ENCODE measurements around the gene SHROOM3. TPM values are rescaled to one million over a fixed set of nuclear protein-coding genes. Genes with fewer than 3 reads are reported as not detected.

The SHROOM3 gene
- total and polyA plus RNA-seq, 2 donors (not counting 3 experiments of a cell fraction or from before 2014, with no cell fraction given) = 2.7 to 6.7 TPM

DNA sequence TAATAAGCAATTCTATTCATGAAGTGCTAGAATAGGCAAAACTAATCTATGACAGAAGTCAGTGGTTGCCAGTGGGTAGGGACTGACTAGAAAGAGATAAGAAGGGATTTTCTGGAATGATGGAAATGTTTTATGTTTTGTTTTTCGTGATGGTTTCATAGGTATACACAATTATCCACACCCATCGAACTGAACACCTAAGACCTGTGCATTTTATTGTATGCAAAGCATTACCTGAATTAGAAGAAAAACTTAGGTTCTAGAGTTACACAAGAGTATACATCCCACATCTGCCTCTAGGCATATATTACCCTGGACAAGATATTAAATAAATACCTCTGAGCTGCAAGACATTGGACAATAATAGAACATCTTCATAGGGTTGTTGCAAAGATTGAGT lies 257.7 kb downstream of the SHROOM3 start:
- no peaks in the 10 kb centered on the region for H3K9me3 ChIP-seq (replicated peaks; ENCODE audit: control insufficient read depth, insufficient read depth, low read length)
- peaks cover 18% of the 10 kb centered on the region for H3K4me1 ChIP-seq (ENCODE audit: control insufficient read depth, extremely low read depth, insufficient read depth, low read length)
- H3K27me3 ChIP-seq (ENCODE audit: control insufficient read depth in 2 of 2, insufficient read depth in 2 of 2, low read length in 2 of 2) = no peaks in the 10 kb centered on the region
- no peak overlapping the region for H3K27ac ChIP-seq (ENCODE audit: insufficient read depth, low read depth, low read length)
- no peak overlapping the region for H3K4me3 ChIP-seq (replicated peaks in 1 of 3; ENCODE audit: insufficient read depth in 1 of 3, low read depth in 1 of 3, low read length in 3 of 3)
- H4K20me1 ChIP-seq (replicated peaks; ENCODE audit: control insufficient read depth, extremely low read depth, insufficient read depth, low read length) = no peaks in the 10 kb centered on the region
- POLR2A ChIA-PET = no interaction called here
- H3K9me1 ChIP-seq (replicated peaks; ENCODE audit: control insufficient read depth, extremely low read depth, insufficient read depth, low read length) = no peaks in the 10 kb centered on the region
- CTCF ChIA-PET = no interaction called here
- no peak overlapping the region for H2AFZ ChIP-seq (ENCODE audit: low read depth, low read length)
- peaks cover 6% of the 10 kb centered on the region for H3K79me2 ChIP-seq (ENCODE audit: control insufficient read depth, insufficient read depth, low read length)
- FAIRE-seq = no peak
- TF ChIP-seq, protein P1, sequence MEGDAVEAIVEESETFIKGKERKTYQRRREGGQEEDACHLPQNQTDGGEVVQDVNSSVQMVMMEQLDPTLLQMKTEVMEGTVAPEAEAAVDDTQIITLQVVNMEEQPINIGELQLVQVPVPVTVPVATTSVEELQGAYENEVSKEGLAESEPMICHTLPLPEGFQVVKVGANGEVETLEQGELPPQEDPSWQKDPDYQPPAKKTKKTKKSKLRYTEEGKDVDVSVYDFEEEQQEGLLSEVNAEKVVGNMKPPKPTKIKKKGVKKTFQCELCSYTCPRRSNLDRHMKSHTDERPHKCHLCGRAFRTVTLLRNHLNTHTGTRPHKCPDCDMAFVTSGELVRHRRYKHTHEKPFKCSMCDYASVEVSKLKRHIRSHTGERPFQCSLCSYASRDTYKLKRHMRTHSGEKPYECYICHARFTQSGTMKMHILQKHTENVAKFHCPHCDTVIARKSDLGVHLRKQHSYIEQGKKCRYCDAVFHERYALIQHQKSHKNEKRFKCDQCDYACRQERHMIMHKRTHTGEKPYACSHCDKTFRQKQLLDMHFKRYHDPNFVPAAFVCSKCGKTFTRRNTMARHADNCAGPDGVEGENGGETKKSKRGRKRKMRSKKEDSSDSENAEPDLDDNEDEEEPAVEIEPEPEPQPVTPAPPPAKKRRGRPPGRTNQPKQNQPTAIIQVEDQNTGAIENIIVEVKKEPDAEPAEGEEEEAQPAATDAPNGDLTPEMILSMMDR (IDR thresholded peaks at IDR 0.05; ENCODE audit: extremely low read depth in 1 of 2, insufficient read depth in 1 of 2, low read depth in 1 of 2, low read length in 2 of 2) = no peak
- TF ChIP-seq FOS (IDR thresholded peaks at IDR 0.05; ENCODE audit: borderline replicate concordance, insufficient read depth, low read length) (no peak), EZH2 (IDR thresholded peaks at IDR 0.05; ENCODE audit: borderline replicate concordance, low read depth, low read length, severe bottlenecking) (no peak), JUN (IDR thresholded peaks at IDR 0.05; ENCODE audit: borderline replicate concordance, insufficient read depth, insufficient read length, low read depth) (no peak), POLR2A (IDR thresholded peaks at IDR 0.05; ENCODE audit: low read depth, low read length) (no peak), POLR2AphosphoS5 (IDR thresholded peaks at IDR 0.05; ENCODE audit: insufficient read depth, low read depth, low read length) (no peak), MYC (IDR thresholded peaks at IDR 0.05; ENCODE audit: low read depth, low read length) (no peak)
- TF ChIP-seq, protein P2, sequence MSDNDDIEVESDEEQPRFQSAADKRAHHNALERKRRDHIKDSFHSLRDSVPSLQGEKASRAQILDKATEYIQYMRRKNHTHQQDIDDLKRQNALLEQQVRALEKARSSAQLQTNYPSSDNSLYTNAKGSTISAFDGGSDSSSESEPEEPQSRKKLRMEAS (IDR thresholded peaks at IDR 0.05; ENCODE audit: insufficient read depth, insufficient read length) = no peak
- H3K4me2 ChIP-seq (ENCODE audit: insufficient read depth, low read length) = no peak overlapping the region
- DNase-seq (ENCODE audit: low read depth, low spot score) = no peak
- no peaks in the 10 kb centered on the region for H3K36me3 ChIP-seq (ENCODE audit: control insufficient read depth in 2 of 2, extremely low read depth in 1 of 2, insufficient read depth in 2 of 2, low read length in 2 of 2)
- BruUV-seq (replicated peaks) = no TSS peak
- H3K9ac ChIP-seq (replicated peaks; ENCODE audit: extremely low read depth, insufficient read depth, low read length) = no peak overlapping the region
- dilution Hi-C loops (cut with MboI; ENCODE audit: extremely low pct_ligation_motif_present, low sequenced_read_pairs) (no loop called here), intact Hi-C loops (cut with micrococcal nuclease) (no loop called here)

Measured in endothelial cell of umbilical vein (primary cell).